Sciatic nerve (tissue), 2 donors: ENCODE data around the gene PLXNA4. TPM values are rescaled to one million over a fixed set of nuclear protein-coding genes. Genes with fewer than 3 reads are reported as not detected.
A peak's percentile ranks its signal among the peaks of the same experiment; 100 is the strongest.

ENCODE experiments used
- ATAC-seq: fragments of 200-7000 bp; cut with Tn5 transposase; one replicate; pipeline ENCODE4 v1.9.1; 2020; ENCODE audit warnings: mild to moderate bottlenecking, moderate library complexity
- DNase-seq: peaks from one replicate; pipeline ENCODE4 v3.0.0-alpha.2; 2020; ENCODE audit warnings: low spot score
- intact Hi-C: fragments of 100-400 bp; cut with DNase I; formaldehyde crosslinking; loops from one replicate; pipeline ENCODE4 v1.14.2; 2022
- total RNA-seq: library from RNA; stranded (reverse); fragmentation: NEBNext Ultra II Directional; extraction: Animal tissue kit (Norgen Biotek cat#: 25700); gene quantifications from one replicate; pipeline ENCODE4 v1.2.1, GENCODE V29; 2021
- donor health status: DM: no; HTN: no; CAD: no.
- donor health status: DM: no; HTN: no; CAD: no.

The PLXNA4 gene
- total RNA-seq, 1 donor from 2014 or later = 9.0 TPM

- ATAC-seq (no peak), DNase-seq (no peak)
- intact Hi-C loops = no loop called here
Observed at GRCh38 chr7:132416395-132416794, 159.9 kb downstream of the PLXNA4 start.

GRCh38 chr7:132415259-132415658, 161.0 kb downstream of the PLXNA4 start:
- no peak for ATAC-seq
- no peak for DNase-seq

GRCh38 chr7:132414857-132415256, 161.4 kb downstream of the PLXNA4 start:
- intact Hi-C loops = no loop called here
- no peak for DNase-seq
- no peak for ATAC-seq

More at GRCh38 chr7:132415259-132415658, 161.0 kb downstream of the PLXNA4 start:
- intact Hi-C loops = no loop called here

GRCh38 chr7:132412435-132412834, 163.8 kb downstream of the PLXNA4 start:
- DNase-seq (no peak), ATAC-seq (no peak)
- intact Hi-C loops = no loop called here

GRCh38 chr7:132410861-132411541, 165.3 kb downstream of the PLXNA4 start:
- intact Hi-C loops = no loop called here
- ATAC-seq (no peak), DNase-seq (no peak)

- no peak for DNase-seq
- intact Hi-C loops = no loop called here
- ATAC-seq = peak; percentile 61
Observed at GRCh38 chr7:132410385-132410784, 165.9 kb downstream of the PLXNA4 start.

- intact Hi-C loops = no loop called here
- DNase-seq (no peak), ATAC-seq (no peak)
Observed at GRCh38 chr7:132407764-132408163, 168.5 kb downstream of the PLXNA4 start.

- no peak for DNase-seq
- ATAC-seq = no peak
- intact Hi-C loops = no loop called here
Observed at GRCh38 chr7:132406039-132406438, 170.2 kb downstream of the PLXNA4 start.

- DNase-seq (no peak), ATAC-seq (no peak)
- intact Hi-C loops = no loop called here
Observed at GRCh38 chr7:132404261-132404660, 172.0 kb downstream of the PLXNA4 start.

GRCh38 chr7:132403465-132404110, 172.7 kb downstream of the PLXNA4 start:
- intact Hi-C loops = no loop called here
- no peak for DNase-seq
- peak; percentile 25 for ATAC-seq

GRCh38 chr7:132402751-132403245, 173.5 kb downstream of the PLXNA4 start:
- intact Hi-C loops = no loop called here
- ATAC-seq (peak; percentile 59), DNase-seq (no peak)

- DNase-seq = no peak
- ATAC-seq = no peak
- intact Hi-C loops = no loop called here
Observed at GRCh38 chr7:132402096-132402495, 174.2 kb downstream of the PLXNA4 start.

GRCh38 chr7:132400561-132401142, 175.6 kb downstream of the PLXNA4 start:
- DNase-seq (no peak), ATAC-seq (peak; percentile 75)
- intact Hi-C loops = no loop called here

GRCh38 chr7:132399367-132399766, 176.9 kb downstream of the PLXNA4 start:
- DNase-seq (no peak), ATAC-seq (no peak)
- intact Hi-C loops = no loop called here

GRCh38 chr7:132398253-132398925, 177.9 kb downstream of the PLXNA4 start:
- intact Hi-C loops = no loop called here
- DNase-seq = no peak
- no peak for ATAC-seq

GRCh38 chr7:132397070-132397469, 179.2 kb downstream of the PLXNA4 start:
- intact Hi-C loops = no loop called here
- ATAC-seq = no peak
- DNase-seq = no peak

- DNase-seq (no peak), ATAC-seq (no peak)
- intact Hi-C loops = no loop called here
Observed at GRCh38 chr7:132395361-132395760, 180.9 kb downstream of the PLXNA4 start.

- intact Hi-C loops = no loop called here
- ATAC-seq (peak; percentile 15), DNase-seq (no peak)
Observed at GRCh38 chr7:132394283-132395198, 181.7 kb downstream of the PLXNA4 start.

- no peak for DNase-seq
- peak; percentile 86 for ATAC-seq
- intact Hi-C loops = no loop called here
Observed at GRCh38 chr7:132393789-132394261, 182.4 kb downstream of the PLXNA4 start.
